Mesodermal cell (in vitro differentiated cells): ENCODE data around the gene GGA1.
A peak's percentile ranks its signal among the peaks of the same experiment; 100 is the strongest.
"Not testable (repeated sequence)": the region's sequence is repeated elsewhere in the genome, so short reads cannot be mapped to it uniquely, and the experiment has no call there.

Experiments
- H3K27ac ChIP-seq: 2 replicates; pipeline ENCODE4 v1.7.0; 2013; ENCODE audit warnings: mild to moderate bottlenecking, low read depth, low read length, moderate library complexity; ENCODE audit not compliant: severe bottlenecking
- H3K36me3 ChIP-seq: 2 replicates; pipeline ENCODE4 v1.7.1; 2013; ENCODE audit warnings: mild to moderate bottlenecking, low read length, moderate library complexity; ENCODE audit not compliant: control insufficient read depth, insufficient read depth
- H3K4me1 ChIP-seq: one replicate; pipeline ENCODE4 v1.7.1; 2013; ENCODE audit warnings: mild to moderate bottlenecking, low read length; ENCODE audit not compliant: insufficient read depth, control insufficient read depth, poor library complexity, severe bottlenecking
- H3K4me3 ChIP-seq: 2 replicates; pipeline ENCODE4 v1.7.0; 2013; ENCODE audit warnings: low read length, control low read depth, mild to moderate bottlenecking; ENCODE audit not compliant: insufficient read depth, poor library complexity, severe bottlenecking; ENCODE audit errors: extremely low read depth
- H3K9me3 ChIP-seq: 2 replicates; pipeline ENCODE4 v1.7.1; 2013; ENCODE audit warnings: mild to moderate bottlenecking, low read length, moderate library complexity; ENCODE audit not compliant: control insufficient read depth
- WGBS, 2 experiments: methylation state at CpG; one replicate each; pipeline ENCODE4 v1.1.5; 2013; ENCODE audit warnings: missing lambda C conversion rate in 2 of 2; ENCODE audit not compliant: insufficient coverage in 2 of 2; 5-methylcytosine and 5-hydroxymethylcytosine counted together

Gene GGA1

GRCh38 chr22:37639771-37640590 is 31.3 kb downstream of the GGA1 start:
- H3K36me3 ChIP-seq: peaks cover 33% of the 10 kb centered on the region
- H3K9me3 ChIP-seq: no peaks in the 10 kb centered on the region
- H3K27ac ChIP-seq: no peak overlapping the region
- 5 to 11% methylated on average over 8 to 14 of the region's 27 CpGs for WGBS, 2 experiments
- peaks cover 38% of the 10 kb centered on the region for H3K4me1 ChIP-seq
- H3K4me3 ChIP-seq: peak overlapping the region; percentile 77

GRCh38 chr22:37640591-37641560 is 32.2 kb downstream of the GGA1 start:
- WGBS, 2 experiments: 87 to 93% methylated on average over 12 to 13 of the region's 24 CpGs
- Histone ChIP-seq H3K36me3 (peaks cover 42% of the 10 kb centered on the region), H3K4me3 (peak overlapping the region; percentile 77), H3K27ac (no peak overlapping the region), H3K9me3 (no peaks in the 10 kb centered on the region), H3K4me1 (peaks cover 31% of the 10 kb centered on the region)

GRCh38 chr22:37641561-37641949 is 32.9 kb downstream of the GGA1 start:
- peaks cover 49% of the 10 kb centered on the region for H3K36me3 ChIP-seq
- WGBS, 2 experiments: 96 to 97% methylated on average over 5 of the region's 5 CpGs
- H3K4me1 ChIP-seq: peaks cover 24% of the 10 kb centered on the region
- H3K9me3 ChIP-seq: no peaks in the 10 kb centered on the region
- H3K4me3 ChIP-seq: no peak overlapping the region
- no peak overlapping the region for H3K27ac ChIP-seq

GRCh38 chr22:37643225-37643847 is 34.7 kb downstream of the GGA1 start:
- Histone ChIP-seq H3K9me3 (no peaks in the 10 kb centered on the region), H3K36me3 (peaks cover 66% of the 10 kb centered on the region)
- WGBS, 2 experiments: 65 to 68% methylated on average over 8 of the region's 9 CpGs

GRCh38 chr22:37647317-37647716 is 38.7 kb downstream of the GGA1 start:
- Histone ChIP-seq H3K27ac (no peak overlapping the region), H3K4me1 (no peaks in the 10 kb centered on the region), H3K36me3 (peaks cover 95% of the 10 kb centered on the region), H3K4me3 (no peak overlapping the region), H3K9me3 (no peaks in the 10 kb centered on the region)
- WGBS, 2 experiments: 100% methylated on average over 6 of the region's 9 CpGs

More at GRCh38 chr22:37643225-37643847, 34.7 kb downstream of the GGA1 start:
- peaks cover 15% of the 10 kb centered on the region for H3K4me1 ChIP-seq
- H3K27ac ChIP-seq: no peak overlapping the region
- no peak overlapping the region for H3K4me3 ChIP-seq

GRCh38 chr22:37647928-37648327 is 39.3 kb downstream of the GGA1 start:
- H3K9me3 ChIP-seq: no peaks in the 10 kb centered on the region
- no peaks in the 10 kb centered on the region for H3K4me1 ChIP-seq
- WGBS, 2 experiments: 97 to 99% methylated on average over 9 of the region's 9 CpGs
- H3K27ac ChIP-seq: no peak overlapping the region
- H3K36me3 ChIP-seq: peaks cover 93% of the 10 kb centered on the region
- no peak overlapping the region for H3K4me3 ChIP-seq

- H3K27ac ChIP-seq: no peak overlapping the region
- 95 to 96% methylated on average over 14 to 16 of the region's 17 CpGs for WGBS, 2 experiments
- no peaks in the 10 kb centered on the region for H3K4me1 ChIP-seq
- peaks cover 80% of the 10 kb centered on the region for H3K36me3 ChIP-seq
- H3K9me3 ChIP-seq: no peaks in the 10 kb centered on the region
- no peak overlapping the region for H3K4me3 ChIP-seq
Observed at GRCh38 chr22:37650463-37651136, 42.0 kb downstream of the GGA1 start.

- Histone ChIP-seq H3K9me3 (no peaks in the 10 kb centered on the region), H3K36me3 (peaks cover 43% of the 10 kb centered on the region), H3K4me3 (no peak overlapping the region), H3K27ac (no peak overlapping the region), H3K4me1 (no peaks in the 10 kb centered on the region)
- 91 to 95% methylated on average over 8 to 13 of the region's 14 CpGs for WGBS, 2 experiments
Observed at GRCh38 chr22:37654563-37655251, 46.1 kb downstream of the GGA1 start.

GRCh38 chr22:37655252-37655563 is 46.6 kb downstream of the GGA1 start:
- Histone ChIP-seq H3K4me1 (no peaks in the 10 kb centered on the region), H3K36me3 (peaks cover 38% of the 10 kb centered on the region), H3K4me3 (no peak overlapping the region), H3K27ac (no peak overlapping the region), H3K9me3 (no peaks in the 10 kb centered on the region)
- 100% methylated on average over 1 to 5 of the region's 17 CpGs for WGBS, 2 experiments

GRCh38 chr22:37656583-37656982 is 47.9 kb downstream of the GGA1 start:
- not testable (repeated sequence) for H3K4me3 ChIP-seq, H3K9me3 ChIP-seq, H3K27ac ChIP-seq
- WGBS, 2 experiments: 95% methylated on average over 4 of the region's 4 CpGs
- Histone ChIP-seq H3K4me1 (peaks cover 12% of the 10 kb centered on the region), H3K36me3 (peaks cover 24% of the 10 kb centered on the region)
